ENCODE data around the gene NOMO2.
"Not testable (repeated sequence)": the region's sequence is repeated elsewhere in the genome, so short reads cannot be mapped to it uniquely, and the experiment has no call there.

Gene NOMO2

DNA sequence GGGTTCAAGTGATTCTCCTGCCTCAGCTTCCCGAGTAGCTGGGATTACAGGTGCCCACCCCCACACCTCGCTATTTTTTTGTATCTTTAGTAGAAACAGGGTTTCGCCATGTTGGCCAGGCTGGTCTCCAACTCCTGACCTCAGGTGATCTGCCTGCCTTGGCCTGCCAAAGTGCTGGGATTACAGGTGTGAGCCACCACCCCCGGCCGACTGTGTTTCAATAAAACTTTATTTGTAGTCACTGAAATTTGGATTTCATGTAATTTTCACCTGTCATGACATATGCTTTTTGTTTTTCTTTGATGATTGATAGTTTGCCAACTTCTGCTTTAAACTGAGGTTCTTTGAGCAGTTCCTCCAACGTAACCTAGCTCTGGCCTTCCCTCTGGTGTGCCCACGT is 12.0 kb upstream of the NOMO2 start:
- WGBS, 2 experiments (ENCODE audit: insufficient coverage in 2 of 2), result no CpG with 5 or more reads among the region's 7 CpGs
- not testable (repeated sequence) for H3K27ac ChIP-seq (ENCODE audit: low read depth, low read length, severe bottlenecking); H3K9me3 ChIP-seq (ENCODE audit: control insufficient read depth, low read length); H3K4me1 ChIP-seq (ENCODE audit: control insufficient read depth, insufficient read depth, low read length, poor library complexity, severe bottlenecking); H3K36me3 ChIP-seq (ENCODE audit: control insufficient read depth, insufficient read depth, low read length); H3K4me3 ChIP-seq (ENCODE audit: extremely low read depth, insufficient read depth, low read length, poor library complexity, severe bottlenecking)

GRCh38 chr16:18572973-18573372 is 11.1 kb upstream of the NOMO2 start:
- not testable (repeated sequence) for H3K4me3 ChIP-seq (ENCODE audit: extremely low read depth, insufficient read depth, low read length, poor library complexity, severe bottlenecking); H3K4me1 ChIP-seq (ENCODE audit: control insufficient read depth, insufficient read depth, low read length, poor library complexity, severe bottlenecking); H3K36me3 ChIP-seq (ENCODE audit: control insufficient read depth, insufficient read depth, low read length); H3K27ac ChIP-seq (ENCODE audit: low read depth, low read length, severe bottlenecking); H3K9me3 ChIP-seq (ENCODE audit: control insufficient read depth, low read length)
- WGBS, 2 experiments (ENCODE audit: insufficient coverage in 2 of 2), result no CpG with 5 or more reads among the region's 8 CpGs

DNA sequence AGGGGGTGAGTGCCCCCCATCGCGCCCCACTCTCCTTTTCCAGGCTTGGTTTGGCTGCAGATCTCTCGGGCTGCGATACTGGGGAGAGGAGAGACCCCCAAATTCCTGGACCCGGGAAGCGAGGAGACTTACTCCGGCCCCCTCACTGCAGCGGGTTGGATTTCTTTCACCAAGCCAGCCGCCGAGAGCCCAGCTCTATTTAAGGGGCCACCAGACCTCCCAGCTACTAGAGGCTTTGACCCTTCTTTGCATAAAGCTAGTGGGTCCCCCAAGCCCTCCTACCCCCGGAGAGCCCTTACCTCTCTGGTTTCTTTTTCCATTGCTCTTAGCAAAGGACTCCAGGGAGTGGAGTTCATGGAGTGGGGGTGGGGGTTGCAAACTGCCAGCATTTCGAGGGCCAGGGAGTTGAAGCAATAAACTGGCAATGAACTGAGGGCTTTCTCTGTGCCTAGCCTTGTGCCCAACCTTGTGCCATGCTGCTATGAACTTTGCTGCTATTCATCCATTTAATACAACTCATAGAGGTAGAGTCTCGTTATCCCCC is 9.5 kb upstream of the NOMO2 start:
- WGBS, 2 experiments (ENCODE audit: insufficient coverage in 2 of 2), result no CpG with 5 or more reads among the region's 13 CpGs
- not testable (repeated sequence) for H3K4me3 ChIP-seq (ENCODE audit: extremely low read depth, insufficient read depth, low read length, poor library complexity, severe bottlenecking); H3K27ac ChIP-seq (ENCODE audit: low read depth, low read length, severe bottlenecking); H3K9me3 ChIP-seq (ENCODE audit: control insufficient read depth, low read length); H3K36me3 ChIP-seq (ENCODE audit: control insufficient read depth, insufficient read depth, low read length); H3K4me1 ChIP-seq (ENCODE audit: control insufficient read depth, insufficient read depth, low read length, poor library complexity, severe bottlenecking)

DNA sequence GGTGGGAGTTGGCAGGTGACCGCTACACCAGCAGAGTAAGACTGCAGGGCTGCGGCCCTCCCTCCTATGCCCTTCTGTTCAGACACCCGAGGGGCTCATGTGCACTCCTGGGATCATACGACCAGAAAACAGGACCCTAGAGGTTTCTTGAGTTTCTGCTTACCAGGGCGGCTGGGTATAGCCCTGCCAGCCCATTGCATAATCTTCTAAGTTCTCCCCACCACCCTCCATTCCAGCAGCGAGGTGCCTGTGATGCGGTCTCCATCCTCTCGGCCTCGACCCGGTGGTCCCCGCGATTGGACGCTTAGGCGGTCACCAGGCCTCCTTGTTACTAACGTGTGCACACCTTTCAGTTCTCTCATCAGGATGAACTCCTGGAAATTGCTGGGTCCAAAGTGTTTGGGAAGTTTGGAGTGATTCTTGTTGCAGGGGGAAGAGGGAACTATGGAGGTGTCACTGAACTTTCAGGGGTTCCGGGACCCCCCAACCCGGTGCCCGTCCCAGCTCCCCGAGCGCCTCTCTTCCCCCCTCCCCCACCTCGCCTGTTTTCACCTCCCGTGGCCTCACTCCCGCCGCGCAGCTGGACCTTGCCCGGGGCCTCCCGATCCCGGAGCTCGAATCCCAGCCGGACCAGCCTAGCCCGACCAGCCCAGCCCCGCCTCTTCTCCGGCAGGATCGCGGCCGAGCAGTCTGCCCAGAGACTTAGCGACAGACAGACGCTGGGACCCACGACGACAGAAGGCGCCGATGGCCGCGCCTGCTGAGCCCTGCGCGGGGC is 8.8 kb upstream of the NOMO2 start:
- H3K9me3 ChIP-seq (ENCODE audit: control insufficient read depth, low read length); H3K4me1 ChIP-seq (ENCODE audit: control insufficient read depth, insufficient read depth, low read length, poor library complexity, severe bottlenecking); H3K36me3 ChIP-seq (ENCODE audit: control insufficient read depth, insufficient read depth, low read length); H3K27ac ChIP-seq (ENCODE audit: low read depth, low read length, severe bottlenecking); H3K4me3 ChIP-seq (ENCODE audit: extremely low read depth, insufficient read depth, low read length, poor library complexity, severe bottlenecking): not testable (repeated sequence)
- no CpG with 5 or more reads among the region's 46 CpGs for WGBS, 2 experiments (ENCODE audit: insufficient coverage in 2 of 2)

GRCh38 chr16:18560416-18561220 is 1.3 kb downstream of the NOMO2 start:
- H3K4me3 ChIP-seq (ENCODE audit: extremely low read depth, insufficient read depth, low read length, poor library complexity, severe bottlenecking), result peak overlapping the region; percentile 36
- H3K4me1 ChIP-seq (ENCODE audit: control insufficient read depth, insufficient read depth, low read length, poor library complexity, severe bottlenecking); H3K9me3 ChIP-seq (ENCODE audit: control insufficient read depth, low read length); H3K36me3 ChIP-seq (ENCODE audit: control insufficient read depth, insufficient read depth, low read length); H3K27ac ChIP-seq (ENCODE audit: low read depth, low read length, severe bottlenecking): not testable (repeated sequence)
- 75% methylated on average over 1 of the region's 16 CpGs; no CpG with 5 or more reads in 1 of the 2 experiments for WGBS, 2 experiments (ENCODE audit: insufficient coverage in 2 of 2)

GRCh38 chr16:18553671-18554070 is 8.2 kb downstream of the NOMO2 start:
- not testable (repeated sequence) for H3K27ac ChIP-seq (ENCODE audit: low read depth, low read length, severe bottlenecking); H3K4me3 ChIP-seq (ENCODE audit: extremely low read depth, insufficient read depth, low read length, poor library complexity, severe bottlenecking)
- WGBS, 2 experiments (ENCODE audit: insufficient coverage in 2 of 2), result no CpG with 5 or more reads among the region's 5 CpGs

DNA sequence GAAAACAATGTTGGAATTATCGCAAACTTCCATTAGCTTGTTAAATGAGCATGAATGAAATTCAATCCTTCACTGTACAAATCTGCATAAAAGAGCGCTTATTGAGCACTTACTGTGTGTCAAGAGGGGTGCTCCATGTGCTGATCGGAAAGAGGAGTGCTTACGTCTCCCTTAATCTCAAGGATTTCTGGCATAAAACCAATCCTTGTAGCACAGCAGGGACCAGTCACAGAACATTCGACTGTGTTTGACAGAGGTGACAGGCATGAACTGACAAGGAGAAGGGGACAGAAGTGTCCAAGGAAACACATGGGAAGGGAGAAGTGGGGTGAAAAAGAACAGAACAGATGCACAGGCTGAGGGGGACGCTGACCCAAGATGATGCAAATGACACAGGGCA is 14.5 kb downstream of the NOMO2 start:
- WGBS, 2 experiments (ENCODE audit: insufficient coverage in 2 of 2), result no CpG with 5 or more reads among the region's 6 CpGs
- not testable (repeated sequence) for H3K9me3 ChIP-seq (ENCODE audit: control insufficient read depth, low read length)

More at GRCh38 chr16:18553671-18554070, 8.2 kb downstream of the NOMO2 start:
- H3K4me1 ChIP-seq (ENCODE audit: control insufficient read depth, insufficient read depth, low read length, poor library complexity, severe bottlenecking); H3K9me3 ChIP-seq (ENCODE audit: control insufficient read depth, low read length); H3K36me3 ChIP-seq (ENCODE audit: control insufficient read depth, insufficient read depth, low read length): not testable (repeated sequence)

DNA sequence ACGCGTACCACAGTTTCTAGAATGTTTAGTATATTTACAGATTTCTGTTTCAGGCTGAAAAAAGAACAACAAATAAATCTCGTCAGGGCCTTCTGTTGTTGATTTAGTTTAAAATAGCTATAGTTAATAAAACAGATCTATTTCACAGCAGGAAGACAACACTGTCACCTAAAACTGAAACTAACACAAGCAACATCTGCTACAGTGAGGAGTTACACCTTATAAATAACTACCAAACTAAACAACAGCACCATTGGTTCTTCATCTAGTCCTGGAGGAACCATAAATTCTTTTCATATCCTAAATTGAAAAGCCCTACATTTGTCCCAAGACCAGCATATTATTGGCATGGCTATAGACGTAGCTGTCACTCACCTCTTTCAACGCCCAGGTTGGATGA is 15.0 kb downstream of the NOMO2 start:
- H3K27ac ChIP-seq (ENCODE audit: low read depth, low read length, severe bottlenecking); H3K36me3 ChIP-seq (ENCODE audit: control insufficient read depth, insufficient read depth, low read length); H3K9me3 ChIP-seq (ENCODE audit: control insufficient read depth, low read length); H3K4me3 ChIP-seq (ENCODE audit: extremely low read depth, insufficient read depth, low read length, poor library complexity, severe bottlenecking); H3K4me1 ChIP-seq (ENCODE audit: control insufficient read depth, insufficient read depth, low read length, poor library complexity, severe bottlenecking): not testable (repeated sequence)
- WGBS, 2 experiments (ENCODE audit: insufficient coverage in 2 of 2), result no CpG with 5 or more reads among the region's 5 CpGs

More for the DNA sequence above, 14.5 kb downstream of the NOMO2 start:
- H3K36me3 ChIP-seq (ENCODE audit: control insufficient read depth, insufficient read depth, low read length); H3K4me3 ChIP-seq (ENCODE audit: extremely low read depth, insufficient read depth, low read length, poor library complexity, severe bottlenecking); H3K27ac ChIP-seq (ENCODE audit: low read depth, low read length, severe bottlenecking); H3K4me1 ChIP-seq (ENCODE audit: control insufficient read depth, insufficient read depth, low read length, poor library complexity, severe bottlenecking): not testable (repeated sequence)

GRCh38 chr16:18544232-18545081 is 17.4 kb downstream of the NOMO2 start:
- H3K9me3 ChIP-seq (ENCODE audit: control insufficient read depth, low read length); H3K4me3 ChIP-seq (ENCODE audit: extremely low read depth, insufficient read depth, low read length, poor library complexity, severe bottlenecking); H3K4me1 ChIP-seq (ENCODE audit: control insufficient read depth, insufficient read depth, low read length, poor library complexity, severe bottlenecking); H3K27ac ChIP-seq (ENCODE audit: low read depth, low read length, severe bottlenecking); H3K36me3 ChIP-seq (ENCODE audit: control insufficient read depth, insufficient read depth, low read length): not testable (repeated sequence)
- WGBS, 2 experiments (ENCODE audit: insufficient coverage in 2 of 2), result 100% methylated on average over 1 of the region's 6 CpGs; no CpG with 5 or more reads in 1 of the 2 experiments

GRCh38 chr16:18541912-18542311 is 20.0 kb downstream of the NOMO2 start:
- no CpG with 5 or more reads among the region's 5 CpGs for WGBS, 2 experiments (ENCODE audit: insufficient coverage in 2 of 2)
- not testable (repeated sequence) for H3K9me3 ChIP-seq (ENCODE audit: control insufficient read depth, low read length)

More at GRCh38 chr16:18541912-18542311, 20.0 kb downstream of the NOMO2 start:
- not testable (repeated sequence) for H3K4me1 ChIP-seq (ENCODE audit: control insufficient read depth, insufficient read depth, low read length, poor library complexity, severe bottlenecking); H3K27ac ChIP-seq (ENCODE audit: low read depth, low read length, severe bottlenecking); H3K36me3 ChIP-seq (ENCODE audit: control insufficient read depth, insufficient read depth, low read length); H3K4me3 ChIP-seq (ENCODE audit: extremely low read depth, insufficient read depth, low read length, poor library complexity, severe bottlenecking)
